Lung (tissue), 5 donors: ENCODE measurements around the gene DHODH. TPM values are rescaled to one million over a fixed set of nuclear protein-coding genes. Genes with fewer than 3 reads are reported as not detected.

Source experiments
- polyA plus RNA-seq, 2 donors: library from polyadenylated mRNA; stranded (reverse); fragments of 200-250 nt; gene quantifications; one replicate each; pipeline ENCODE4 v1.2.1, GENCODE V29; 2013
- small RNA-seq: library from RNA; depleted of rRNA; stranded (forward); fragments of <200 nt; gene quantifications from one replicate; pipeline ENCODE3, GENCODE V24; 2014; ENCODE audit warnings: low replicate concordance
- total RNA-seq, 2 donors: library from RNA; depleted of rRNA in 1 of 2; stranded (reverse); fragments of >200 nt in 1 of 2; gene quantifications; one replicate each; pipeline ENCODE4 v1.2.1, GENCODE V29; 2014 to 2021
- donor health status: Bipolar disorder and iron deficiency.
- donor health status: healthy.
- donor health status: DM: yes; HTN: yes; CAD: no.

Gene DHODH
- total and polyA plus RNA-seq, 4 donors = 8.4 to 14.0 (median 10.1) TPM

Small RNA genes lying within 50 kb of the gene (small RNA-seq; reads per million reads assigned to genes)
- gene RPL39P31 = not detected

Other genes starting within 250 kb of the DHODH start
- 100 to 1,000 TPM; 100 to 136 TPM for gene AP1G1, start 199.9 kb upstream of the DHODH start, total RNA-seq
- 10 to 100 TPM; 14.7 to 28.9 TPM for gene AP1G1, start 199.9 kb upstream of the DHODH start, polyA plus RNA-seq
- 10 to 100 TPM; 25.1 to 25.7 TPM for gene ATXN1L, start 162.8 kb upstream of the DHODH start, total RNA-seq
- 10 to 100 TPM in 1 of 2 donors, 1 to 10 TPM in 1; 7.3 to 12.0 TPM for gene ATXN1L, start 162.8 kb upstream of the DHODH start, polyA plus RNA-seq
- 1 to 10 TPM; 9.4 to 9.8 TPM for gene ZNF821, start 124.6 kb upstream of the DHODH start, total RNA-seq
- 1 to 10 TPM; 3.7 to 4.0 TPM for gene ZNF821, start 124.6 kb upstream of the DHODH start, polyA plus RNA-seq
- 100 to 1,000 TPM; 150 to 236 TPM for gene IST1, start 113.2 kb upstream of the DHODH start, total RNA-seq
- gene IST1, start 113.2 kb upstream of the DHODH start, polyA plus RNA-seq = 100 to 1,000 TPM in 1 of 2 donors, 10 to 100 TPM in 1; 77.4 to 143 TPM
- under 1 TPM; 0.28 to 0.46 TPM for gene PKD1L3, start 8.3 kb upstream of the DHODH start, total RNA-seq
- under 1 TPM; 0.04 to 0.05 TPM for gene PKD1L3, start 8.3 kb upstream of the DHODH start, polyA plus RNA-seq
- 100 to 1,000 TPM in 1 of 2 donors, 1 to 10 TPM in 1; 8.0 to 450 TPM for gene HP, start 45.8 kb downstream of the DHODH start, total RNA-seq
- gene HP, start 45.8 kb downstream of the DHODH start, polyA plus RNA-seq = 1,000 to 10,000 TPM in 1 of 2 donors, 100 to 1,000 TPM in 1; 673 to 1,570 TPM
- under 1 TPM in 1 of 2 donors, not detected in 1; 0.49 TPM for gene HPR, start 54.5 kb downstream of the DHODH start, total RNA-seq
- 1 to 10 TPM; 1.9 to 2.4 TPM for gene HPR, start 54.5 kb downstream of the DHODH start, polyA plus RNA-seq
- 10 to 100 TPM; 14.2 to 17.7 TPM for gene TXNL4B, start 84.9 kb downstream of the DHODH start, total RNA-seq
- gene TXNL4B, start 84.9 kb downstream of the DHODH start, polyA plus RNA-seq = 10 to 100 TPM in 1 of 2 donors, 1 to 10 TPM in 1; 5.4 to 11.2 TPM
- gene DHX38, start 85.1 kb downstream of the DHODH start, total RNA-seq = 10 to 100 TPM; 39.6 to 62.3 TPM
- gene DHX38, start 85.1 kb downstream of the DHODH start, polyA plus RNA-seq = 10 to 100 TPM; 45.2 to 45.9 TPM
- 1 to 10 TPM in 1 of 2 donors, under 1 TPM in 1; 0.92 to 1.3 TPM for gene PMFBP1, start 163.4 kb downstream of the DHODH start, total RNA-seq
- gene PMFBP1, start 163.4 kb downstream of the DHODH start, polyA plus RNA-seq = 1 to 10 TPM in 1 of 2 donors, under 1 TPM in 1; 0.62 to 1.1 TPM